ENCODE data around the gene UBASH3A. TPM values are rescaled to one million over a fixed set of nuclear protein-coding genes. Genes with fewer than 3 reads are reported as not detected.

Gene UBASH3A, protein sequence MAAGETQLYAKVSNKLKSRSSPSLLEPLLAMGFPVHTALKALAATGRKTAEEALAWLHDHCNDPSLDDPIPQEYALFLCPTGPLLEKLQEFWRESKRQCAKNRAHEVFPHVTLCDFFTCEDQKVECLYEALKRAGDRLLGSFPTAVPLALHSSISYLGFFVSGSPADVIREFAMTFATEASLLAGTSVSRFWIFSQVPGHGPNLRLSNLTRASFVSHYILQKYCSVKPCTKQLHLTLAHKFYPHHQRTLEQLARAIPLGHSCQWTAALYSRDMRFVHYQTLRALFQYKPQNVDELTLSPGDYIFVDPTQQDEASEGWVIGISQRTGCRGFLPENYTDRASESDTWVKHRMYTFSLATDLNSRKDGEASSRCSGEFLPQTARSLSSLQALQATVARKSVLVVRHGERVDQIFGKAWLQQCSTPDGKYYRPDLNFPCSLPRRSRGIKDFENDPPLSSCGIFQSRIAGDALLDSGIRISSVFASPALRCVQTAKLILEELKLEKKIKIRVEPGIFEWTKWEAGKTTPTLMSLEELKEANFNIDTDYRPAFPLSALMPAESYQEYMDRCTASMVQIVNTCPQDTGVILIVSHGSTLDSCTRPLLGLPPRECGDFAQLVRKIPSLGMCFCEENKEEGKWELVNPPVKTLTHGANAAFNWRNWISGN
- total RNA-seq = under 1 TPM in 1 of 4 donors, not detected in 3; 0.21 TPM
- polyA plus RNA-seq = under 1 TPM in 1 of 3 donors, not detected in 2; 0.06 TPM
- long read RNA-seq, donor 1 = 0 reads
- long read RNA-seq, donor 2, partial matches to known transcripts = 0 of 1 reads
- long read RNA-seq, donor 2, other reads (novel, unspliced or antisense) = 1 of 1 reads

GRCh38 chr21:42403611-42404231 is at the start of gene UBASH3A:
Gene UBASH3A, plus strand, starts transcription at chr21:42403902. Its CDS starts 44 bp downstream, at chr21:42403946.
- WGBS, 3 donors = 77 to 78% (median 78%) methylated on average over 21 of the region's 21 CpGs
- H3K4me3 ChIP-seq = no peak within 1 kb of the TSS
- ATAC-seq = no peak
- no peaks in the 10 kb centered on the region for H3K36me3 ChIP-seq (ENCODE audit: insufficient read depth in 1 of 2, low read depth in 1 of 2)
- no peak for DNase-seq
- peaks cover 0 to 20% (median 0%) of the 10 kb centered on the region in 3 donors for H3K27me3 ChIP-seq (ENCODE audit: insufficient read depth in 3 of 3, low read length in 2 of 3)
- no peaks in the 10 kb centered on the region for H3K4me1 ChIP-seq
- peaks cover 5% of the 10 kb centered on the region for H3K9me3 ChIP-seq
- intact Hi-C loops (cut with DNase I) = no loop called here
- H3K27ac ChIP-seq = no peak within 1 kb of the TSS
- TF ChIP-seq CTCF (IDR thresholded peaks at IDR 0.05) = no peak

DNA sequence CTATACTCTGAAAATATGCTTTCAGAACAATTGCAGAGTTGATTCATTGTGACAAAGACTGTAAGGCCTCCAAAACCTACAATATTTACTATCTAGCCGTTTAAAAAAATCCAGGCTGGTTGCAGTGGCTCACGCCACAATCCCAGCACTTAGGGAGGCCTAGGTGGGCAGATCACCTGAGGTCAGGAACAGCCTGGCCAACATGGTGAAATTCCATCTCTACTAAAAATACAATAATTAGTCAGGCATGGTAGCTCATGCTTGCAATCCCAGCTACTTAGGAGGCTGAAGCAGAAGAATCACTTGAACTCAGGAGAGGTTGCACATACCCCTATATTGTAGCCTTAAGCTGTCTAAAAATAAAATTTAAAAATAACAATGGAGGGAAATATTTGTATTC is 47.7 kb upstream of the UBASH3A start:
- Histone ChIP-seq H3K36me3 (ENCODE audit: insufficient read depth in 1 of 2, low read depth in 1 of 2) (no peaks in the 10 kb centered on the region), H3K9me3 (peaks cover 4% of the 10 kb centered on the region), H3K27ac (no peak overlapping the region), H3K4me1 (no peaks in the 10 kb centered on the region), H3K27me3 (ENCODE audit: insufficient read depth in 3 of 3, low read length in 2 of 3) (peaks cover 0 to 10% (median 10%) of the 10 kb centered on the region in 3 donors), H3K4me3 (no peak overlapping the region)
- intact Hi-C loops (cut with DNase I) = no loop called here
- ATAC-seq = no peak
- 91 to 94% (median 94%) methylated on average over 2 of the region's 2 CpGs for WGBS, 3 donors
- no peak for TF ChIP-seq CTCF (IDR thresholded peaks at IDR 0.05)
- no peak for DNase-seq

GRCh38 chr21:42356650-42357049 is 47.1 kb upstream of the UBASH3A start:
- TF ChIP-seq CTCF (IDR thresholded peaks at IDR 0.05) = no peak
- Histone ChIP-seq H3K27ac (no peak overlapping the region), H3K9me3 (peaks cover 4% of the 10 kb centered on the region), H3K36me3 (ENCODE audit: insufficient read depth in 1 of 2, low read depth in 1 of 2) (no peaks in the 10 kb centered on the region), H3K27me3 (ENCODE audit: insufficient read depth in 3 of 3, low read length in 2 of 3) (peaks cover 0 to 12% (median 10%) of the 10 kb centered on the region in 3 donors), H3K4me1 (no peaks in the 10 kb centered on the region), H3K4me3 (no peak overlapping the region)
- no peak for ATAC-seq
- DNase-seq = no peak
- intact Hi-C loops (cut with DNase I) = no loop called here
- WGBS, 3 donors = 43 to 63% (median 43%) methylated on average over 6 of the region's 6 CpGs

GRCh38 chr21:42357307-42357706 is 46.4 kb upstream of the UBASH3A start:
- peaks cover 4% of the 10 kb centered on the region for H3K9me3 ChIP-seq
- DNase-seq = no peak
- H3K36me3 ChIP-seq (ENCODE audit: insufficient read depth in 1 of 2, low read depth in 1 of 2) = no peaks in the 10 kb centered on the region
- intact Hi-C loops (cut with DNase I) = no loop called here
- peaks cover 0 to 12% (median 10%) of the 10 kb centered on the region in 3 donors for H3K27me3 ChIP-seq (ENCODE audit: insufficient read depth in 3 of 3, low read length in 2 of 3)
- no peaks in the 10 kb centered on the region for H3K4me1 ChIP-seq
- no peak for ATAC-seq
- H3K27ac ChIP-seq = no peak overlapping the region
- no peak for TF ChIP-seq CTCF (IDR thresholded peaks at IDR 0.05)
- H3K4me3 ChIP-seq = no peak overlapping the region
- WGBS, 3 donors = 65 to 77% (median 71%) methylated on average over 3 of the region's 3 CpGs
